Epithelial cell of prostate (primary cell): ENCODE data around the gene SEPHS1.
"Not testable (repeated sequence)": the region's sequence is repeated elsewhere in the genome, so short reads cannot be mapped to it uniquely, and the experiment has no call there.

Experiments used
- DNase-seq: peaks from one replicate; pipeline ENCODE4 v3.0.0-alpha.2; 2011; ENCODE audit warnings: low read depth, low spot score
- H3K27ac ChIP-seq: fragments of 450-650 bp; 2 replicates; pipeline ENCODE4 v1.5.1; 2017; ENCODE audit warnings: mild to moderate bottlenecking

The SEPHS1 gene, protein sequence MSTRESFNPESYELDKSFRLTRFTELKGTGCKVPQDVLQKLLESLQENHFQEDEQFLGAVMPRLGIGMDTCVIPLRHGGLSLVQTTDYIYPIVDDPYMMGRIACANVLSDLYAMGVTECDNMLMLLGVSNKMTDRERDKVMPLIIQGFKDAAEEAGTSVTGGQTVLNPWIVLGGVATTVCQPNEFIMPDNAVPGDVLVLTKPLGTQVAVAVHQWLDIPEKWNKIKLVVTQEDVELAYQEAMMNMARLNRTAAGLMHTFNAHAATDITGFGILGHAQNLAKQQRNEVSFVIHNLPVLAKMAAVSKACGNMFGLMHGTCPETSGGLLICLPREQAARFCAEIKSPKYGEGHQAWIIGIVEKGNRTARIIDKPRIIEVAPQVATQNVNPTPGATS

DNA sequence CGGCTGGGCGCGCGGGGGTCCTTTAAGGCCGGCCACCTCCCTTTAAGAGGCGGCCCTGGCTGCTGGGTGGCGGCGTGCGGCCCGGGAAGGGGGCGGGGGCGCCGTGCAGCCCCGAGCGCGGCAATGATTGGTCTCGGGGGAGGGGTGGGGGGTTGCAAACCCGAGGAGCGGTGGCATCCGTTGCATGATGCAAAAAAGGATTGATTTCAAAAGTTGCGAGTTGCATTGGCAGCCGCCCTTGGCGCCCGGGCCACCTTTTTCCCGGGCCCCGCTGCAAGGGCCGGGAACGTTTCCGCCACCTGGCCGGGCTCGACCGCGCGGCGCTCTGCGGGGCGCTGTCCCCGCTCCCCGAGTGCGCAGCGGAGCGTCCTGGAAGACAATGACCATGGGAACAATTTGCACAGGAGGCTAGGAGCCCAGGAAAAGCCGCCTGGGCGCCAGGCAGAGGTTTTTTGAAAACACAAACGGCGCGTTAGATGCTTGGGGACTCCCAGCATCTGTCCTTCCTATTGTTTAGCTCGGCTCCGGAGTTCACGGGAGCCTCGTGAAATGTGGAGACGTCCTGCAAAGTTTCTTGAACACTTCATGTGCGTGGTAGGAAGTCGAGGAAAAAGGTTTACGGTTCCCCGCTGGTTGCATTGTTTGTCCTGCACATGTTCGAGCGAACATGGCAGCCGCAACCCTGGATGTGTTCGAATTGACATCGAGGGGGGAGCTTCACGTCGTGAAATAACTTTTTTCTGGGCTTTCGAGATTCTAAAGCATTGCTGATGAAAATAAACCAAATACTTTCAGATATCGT, at the start of gene SEPHS1:
TSS of gene SEPHS1 (minus strand) at position 78 of the 802 bp plus-strand sequence. CDS start 3,343 bp downstream, outside the sequence.
- no peak for DNase-seq
- H3K27ac ChIP-seq, result peak within 1 kb of the TSS; percentile 88

DNA sequence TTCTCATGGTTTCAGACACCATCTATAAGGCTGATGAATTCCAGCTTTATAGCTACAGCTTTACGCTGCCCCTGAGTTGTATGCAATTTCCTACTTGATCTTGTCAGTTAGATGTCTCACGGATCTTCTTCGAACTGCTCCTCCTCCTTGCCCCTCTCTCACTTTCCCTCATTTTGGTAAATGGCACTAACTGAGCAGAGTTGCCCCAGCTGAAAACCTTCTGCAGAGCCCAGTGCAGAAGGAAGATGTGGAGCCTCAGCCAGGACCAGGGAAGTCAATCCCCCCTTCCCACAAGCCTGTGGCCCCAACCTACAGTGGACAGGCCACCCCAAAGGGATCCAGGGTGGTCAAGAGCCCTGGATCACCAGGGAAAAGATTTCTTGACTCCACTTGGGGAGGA, 49.0 kb upstream of the SEPHS1 start:
- no peak overlapping the region for H3K27ac ChIP-seq
- DNase-seq, result no peak

DNA sequence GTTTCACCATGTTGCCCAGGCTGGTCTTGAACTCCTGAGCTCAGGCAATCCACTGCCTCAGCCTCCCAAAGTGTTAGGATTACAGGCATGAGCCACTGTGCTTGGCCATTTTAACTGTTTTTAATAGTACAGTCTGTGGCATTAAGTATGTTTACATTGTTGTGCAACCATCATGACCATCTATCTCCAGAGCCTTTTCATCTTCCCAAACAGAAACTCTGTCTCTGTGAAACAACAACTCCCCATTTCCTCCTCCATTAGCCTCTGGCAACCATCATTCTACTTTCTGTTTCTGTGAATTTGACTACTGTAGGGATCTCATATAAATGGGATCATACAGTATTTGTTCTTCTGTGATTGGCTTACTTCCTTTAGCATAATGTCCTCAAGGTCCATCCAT, 48.3 kb upstream of the SEPHS1 start:
- H3K27ac ChIP-seq, result no peak overlapping the region
- peak; percentile 24 for DNase-seq

DNA sequence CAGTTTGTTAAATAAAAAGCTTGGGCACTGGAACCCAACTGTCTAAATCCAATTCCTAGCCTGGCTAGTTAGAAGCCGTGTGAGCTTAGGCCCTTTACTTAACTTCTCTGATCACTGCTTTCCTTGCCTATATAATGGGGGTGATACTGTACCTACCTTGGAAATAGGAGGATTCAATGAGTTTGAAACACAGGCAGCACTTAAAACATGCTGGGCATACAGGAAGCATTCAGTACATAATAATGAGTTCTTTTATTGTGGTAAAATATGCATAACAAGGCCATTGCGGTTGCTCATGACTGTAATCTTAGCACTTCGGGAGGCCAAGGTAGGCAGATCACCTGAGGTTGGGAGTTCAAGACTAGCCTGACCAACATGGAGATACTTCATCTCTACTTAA, 47.4 kb upstream of the SEPHS1 start:
- H3K27ac ChIP-seq, result no peak overlapping the region
- no peak for DNase-seq

DNA sequence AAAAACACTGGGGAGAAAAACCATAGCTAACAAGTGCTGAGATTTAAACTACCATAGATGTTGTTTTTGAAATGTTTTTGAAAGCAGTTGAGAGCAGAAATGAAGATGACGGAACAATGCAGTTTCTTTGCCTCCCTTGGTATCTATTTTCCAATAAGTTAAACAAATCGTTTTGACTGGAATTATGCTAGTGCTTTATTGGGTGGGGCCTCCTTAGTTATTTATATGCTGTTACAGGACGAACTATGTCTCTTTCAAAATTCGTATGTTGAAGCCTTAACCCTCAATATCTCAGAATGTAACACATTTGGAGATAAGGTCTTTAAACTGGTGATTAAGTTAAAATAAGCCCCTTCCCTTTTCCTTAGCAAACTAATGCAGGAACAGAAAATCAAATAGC, 45.5 kb upstream of the SEPHS1 start:
- no peak overlapping the region for H3K27ac ChIP-seq
- no peak for DNase-seq

DNA sequence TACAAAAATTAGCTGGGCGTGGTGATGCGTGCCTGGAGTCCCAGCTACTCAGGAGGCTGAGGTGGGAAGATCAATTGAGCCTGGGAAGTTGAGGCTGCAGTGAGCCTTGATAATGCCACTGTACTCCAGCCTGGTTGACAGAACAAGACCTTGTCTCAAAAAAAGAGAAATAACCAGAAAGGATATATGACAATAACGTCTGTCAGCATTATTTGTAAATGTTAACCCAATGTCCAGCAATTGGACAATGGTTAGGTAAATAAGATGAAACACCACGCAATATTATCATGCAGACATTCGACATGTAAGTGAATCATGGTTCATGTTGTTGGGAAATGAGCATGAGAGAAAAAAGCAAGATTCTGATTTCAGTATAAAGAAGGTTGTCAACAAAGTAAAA, 44.6 kb upstream of the SEPHS1 start:
- H3K27ac ChIP-seq, result no peak overlapping the region
- DNase-seq, result no peak

DNA sequence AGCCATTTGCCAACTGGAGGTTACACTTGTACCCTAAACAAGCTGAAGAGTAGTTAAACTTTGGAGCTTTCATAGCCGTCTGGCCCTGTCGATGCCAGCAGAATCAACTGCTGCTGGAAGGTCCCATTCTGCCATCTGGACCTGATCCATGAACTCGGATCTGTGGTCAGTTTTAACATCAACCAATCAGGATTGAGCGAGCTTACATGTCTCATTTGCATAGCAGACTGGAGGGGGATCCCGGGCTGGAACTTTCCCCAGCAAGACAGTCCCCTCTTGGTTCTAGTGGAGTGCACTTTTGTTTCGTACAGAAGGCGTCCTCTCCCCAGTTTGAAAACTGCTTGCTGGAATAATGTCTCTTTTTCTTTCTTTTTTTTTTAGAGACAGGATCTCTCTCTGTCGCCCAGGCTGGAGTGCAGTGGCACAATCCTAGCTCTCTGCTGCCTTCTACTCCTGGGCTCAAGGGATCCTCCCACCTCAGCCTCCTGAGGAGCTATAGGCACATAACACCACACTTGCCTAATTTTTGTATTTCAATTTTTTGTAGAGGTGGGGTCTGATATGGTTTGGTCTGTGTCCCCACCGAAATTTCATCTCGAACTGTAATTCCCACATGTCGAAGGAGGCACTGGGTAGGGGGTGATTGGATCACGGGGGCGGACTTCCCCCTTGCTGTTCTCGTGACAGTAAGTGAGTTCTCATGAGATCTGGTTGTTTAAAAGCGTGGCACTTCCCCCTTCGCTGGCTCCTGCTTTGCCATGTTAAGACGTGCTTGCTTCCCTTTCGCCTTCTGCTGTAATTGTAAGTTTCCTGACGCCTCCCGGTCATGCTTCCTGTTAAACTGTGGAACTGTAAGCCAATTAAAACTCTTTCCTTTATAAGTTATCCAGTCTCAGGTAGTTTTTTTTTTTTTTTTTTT, 42.8 kb upstream of the SEPHS1 start:
- no peak overlapping the region for H3K27ac ChIP-seq
- no peak for DNase-seq

DNA sequence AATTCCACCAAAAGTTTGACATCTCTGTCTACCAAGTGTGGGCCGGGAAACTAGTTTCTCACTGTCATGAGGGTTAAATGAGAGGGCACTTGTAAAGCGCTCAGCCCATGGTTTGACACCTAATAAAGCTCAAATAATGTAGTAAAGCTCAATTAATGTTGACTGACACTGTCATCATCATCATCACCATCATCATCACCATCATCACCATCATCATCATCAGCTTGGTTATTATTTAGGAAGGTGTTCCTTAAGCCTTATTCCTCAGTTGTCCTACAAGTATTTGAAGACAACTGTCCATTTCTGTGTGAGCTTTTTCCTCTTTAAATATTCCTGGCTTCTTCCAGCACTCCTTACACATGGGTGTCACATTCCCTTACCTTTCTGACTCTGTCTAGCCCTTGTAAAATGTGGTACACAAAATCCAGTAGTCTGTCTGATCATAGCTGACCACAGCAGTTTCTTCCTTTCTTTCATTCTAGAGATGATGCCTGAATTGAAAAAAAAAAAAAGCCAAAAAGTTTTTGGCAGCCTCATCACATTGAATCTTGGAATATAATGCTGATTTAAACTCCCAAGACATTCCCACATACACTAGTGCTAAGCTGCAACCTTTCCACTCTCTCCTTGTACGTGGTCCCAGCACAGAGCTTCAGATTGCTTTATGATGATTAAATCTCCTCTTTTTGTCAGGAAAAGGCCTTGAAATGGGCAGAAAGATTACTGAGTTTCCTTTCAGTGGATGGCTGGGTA, 40.6 kb upstream of the SEPHS1 start:
- DNase-seq, result no peak
- H3K27ac ChIP-seq, result no peak overlapping the region

DNA sequence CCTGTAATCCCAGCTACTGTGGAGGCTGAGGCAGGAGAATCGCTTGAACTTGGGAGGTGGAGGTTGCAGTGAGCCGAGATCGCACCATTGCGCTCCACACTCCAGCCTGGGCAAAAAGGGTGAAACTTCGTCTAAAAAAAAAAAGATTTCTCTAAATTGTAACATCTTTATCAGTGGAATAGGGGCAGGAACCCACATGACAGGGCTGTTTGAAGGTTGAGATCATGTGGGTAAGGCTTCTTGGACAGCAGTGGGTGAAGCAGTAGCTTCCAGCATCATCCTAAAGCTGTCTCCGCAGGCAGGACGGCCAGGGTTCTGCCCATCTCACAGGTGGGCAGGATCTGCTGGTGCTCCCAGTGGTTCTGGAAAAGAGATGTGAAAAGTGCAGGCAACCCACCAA, 37.9 kb upstream of the SEPHS1 start:
- no peak for DNase-seq
- H3K27ac ChIP-seq, result no peak overlapping the region

DNA sequence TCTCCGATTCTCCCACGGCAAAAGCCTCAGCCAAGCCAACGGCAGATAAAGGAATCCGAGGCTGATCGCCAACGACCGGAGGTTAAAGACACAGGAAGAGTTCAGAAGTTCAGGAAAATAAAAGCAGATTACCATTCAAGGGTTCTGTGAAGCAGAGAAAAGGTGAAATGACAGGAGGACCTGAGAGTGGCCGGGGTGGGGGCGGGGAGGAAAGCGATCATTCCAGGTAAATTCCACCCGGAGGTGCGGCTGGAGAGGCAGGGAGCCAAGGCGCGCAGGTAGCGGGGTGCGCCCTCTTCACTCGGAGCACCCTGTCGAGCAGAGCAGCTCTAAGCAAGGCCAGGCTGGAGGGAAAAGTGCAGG, 35.3 kb upstream of the SEPHS1 start:
- H3K27ac ChIP-seq, result peak overlapping the region; percentile 48
- no peak for DNase-seq

DNA sequence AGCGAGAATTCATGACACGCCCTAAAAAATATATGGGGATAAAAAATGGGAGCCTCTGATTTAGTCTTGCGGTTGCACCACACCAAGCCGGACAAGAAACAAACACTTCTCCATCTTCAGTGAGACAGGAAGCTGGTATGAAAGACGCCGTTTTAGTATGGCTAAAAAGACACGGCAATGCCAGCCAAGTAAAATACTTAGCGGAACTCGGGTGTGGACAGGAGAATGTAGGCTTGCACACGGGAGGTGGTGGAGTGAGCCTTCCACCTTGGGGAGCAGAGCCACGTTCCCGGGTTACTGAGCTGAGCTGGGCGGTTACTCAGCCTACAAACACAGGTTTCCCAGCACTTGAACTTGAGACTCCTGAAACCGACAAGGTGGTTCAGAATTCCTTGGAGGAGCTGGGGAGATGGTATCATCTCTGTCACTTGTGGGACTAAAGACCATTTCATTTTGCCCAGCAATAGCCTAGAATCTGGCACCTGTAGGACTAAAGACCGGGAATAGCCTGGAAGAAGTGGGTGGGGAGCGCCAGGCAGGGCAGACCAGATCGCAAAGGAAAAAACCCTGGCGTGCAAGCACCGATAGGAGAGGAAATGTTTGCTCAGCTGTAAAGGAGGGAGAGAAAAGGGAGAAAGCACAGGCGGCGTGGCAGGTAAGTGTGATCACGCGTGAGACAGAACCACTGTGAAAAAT, 34.8 kb upstream of the SEPHS1 start:
- no peak for DNase-seq
- H3K27ac ChIP-seq, result peak overlapping the region; percentile 48

DNA sequence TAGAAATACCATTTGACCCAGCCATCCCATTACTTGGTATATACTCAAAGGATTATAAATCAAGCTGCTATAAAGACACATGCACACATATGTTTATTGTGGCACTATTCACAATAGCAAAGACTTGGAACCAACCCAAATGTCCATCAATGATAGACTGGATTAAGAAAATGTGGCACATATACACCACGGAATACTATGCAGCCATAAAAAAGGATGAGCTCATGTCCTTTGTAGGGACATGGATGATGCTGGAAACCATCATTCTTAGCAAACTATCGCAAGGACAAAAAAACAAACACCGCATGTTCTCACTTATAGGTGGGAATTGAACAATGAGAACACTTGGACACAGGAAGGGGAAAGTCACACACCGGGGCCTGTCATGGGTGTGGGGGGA, 31.0 kb upstream of the SEPHS1 start:
- not testable (repeated sequence) for H3K27ac ChIP-seq, DNase-seq

DNA sequence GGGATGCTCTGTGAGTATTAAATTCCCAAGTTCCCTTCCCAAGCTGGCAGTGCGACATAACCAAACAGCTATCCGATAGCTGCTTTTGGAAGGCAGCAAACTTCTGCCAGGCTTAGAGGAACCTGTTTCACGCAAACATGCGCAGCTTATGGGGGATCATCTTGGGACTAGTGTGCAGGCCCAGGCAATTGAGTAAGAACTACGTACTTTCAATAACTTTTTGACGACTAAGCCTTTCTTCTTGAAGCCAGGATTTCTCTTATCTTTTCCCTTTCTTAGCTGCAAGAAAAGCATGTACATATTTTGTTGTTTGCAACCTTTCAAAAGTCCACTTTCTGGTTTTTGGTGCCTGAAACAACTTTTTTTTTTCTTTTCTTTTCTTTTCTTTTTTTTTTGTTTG, 28.7 kb upstream of the SEPHS1 start:
- no peak for DNase-seq
- H3K27ac ChIP-seq, result no peak overlapping the region

DNA sequence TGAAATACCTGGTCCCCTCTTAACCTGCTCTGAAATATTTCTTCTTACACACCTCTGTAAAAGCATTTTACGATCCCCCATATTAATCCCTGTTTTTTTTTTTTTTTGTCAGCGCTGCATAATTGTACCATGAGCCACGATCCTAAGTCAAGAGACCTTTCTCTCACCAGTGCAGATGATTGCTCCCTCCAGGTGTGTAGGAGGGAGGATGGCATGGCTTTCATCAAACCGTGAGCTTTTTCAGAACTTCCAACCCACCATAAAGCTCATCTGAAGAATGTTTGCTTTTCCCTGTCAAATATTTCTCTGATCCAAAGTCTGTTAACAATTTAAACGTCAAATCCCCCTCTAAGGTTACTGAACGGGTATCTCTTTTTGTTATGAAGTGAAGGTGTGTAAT, 28.2 kb upstream of the SEPHS1 start:
- H3K27ac ChIP-seq, result no peak overlapping the region
- no peak for DNase-seq

DNA sequence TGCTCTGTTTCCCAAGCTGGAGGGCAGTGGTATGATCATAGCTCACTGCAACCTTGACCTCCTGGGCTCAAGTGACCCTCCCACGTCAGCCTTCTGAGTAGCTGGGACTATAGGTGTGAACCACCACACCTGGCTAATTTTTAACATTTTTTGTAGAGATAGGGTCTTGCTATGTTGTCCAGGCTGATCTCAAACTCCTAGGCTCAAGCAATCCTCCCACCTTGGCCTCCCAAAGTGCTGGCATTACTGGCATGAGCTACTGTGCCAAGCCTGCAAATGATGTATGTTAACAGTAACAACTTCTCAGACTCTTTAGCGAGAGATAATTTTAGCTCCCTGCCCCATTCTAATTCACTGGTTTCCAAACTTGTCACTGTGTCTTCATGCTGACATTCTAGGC, 27.7 kb upstream of the SEPHS1 start:
- no peak for DNase-seq

DNA sequence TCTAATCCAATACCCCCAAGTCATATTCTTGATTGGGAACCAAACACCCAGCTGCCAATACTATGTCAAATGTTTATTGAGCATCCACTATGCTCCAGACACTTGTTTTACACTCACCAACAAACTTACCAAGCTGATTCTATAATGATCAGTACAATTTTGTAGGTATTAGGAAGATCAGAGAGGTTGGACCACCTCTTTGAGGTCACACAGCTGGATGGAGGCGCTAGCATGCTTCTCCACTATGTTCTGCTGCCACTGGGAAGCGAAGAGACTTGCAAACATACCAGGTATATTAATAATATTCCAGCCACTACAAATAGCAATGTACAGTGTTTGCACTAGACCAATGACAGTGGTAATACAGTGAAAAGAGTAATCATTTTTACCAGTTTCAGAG, 25.6 kb upstream of the SEPHS1 start:
- no peak for DNase-seq
- no peak overlapping the region for H3K27ac ChIP-seq

More for the DNA sequence above, 27.7 kb upstream of the SEPHS1 start:
- no peak overlapping the region for H3K27ac ChIP-seq

DNA sequence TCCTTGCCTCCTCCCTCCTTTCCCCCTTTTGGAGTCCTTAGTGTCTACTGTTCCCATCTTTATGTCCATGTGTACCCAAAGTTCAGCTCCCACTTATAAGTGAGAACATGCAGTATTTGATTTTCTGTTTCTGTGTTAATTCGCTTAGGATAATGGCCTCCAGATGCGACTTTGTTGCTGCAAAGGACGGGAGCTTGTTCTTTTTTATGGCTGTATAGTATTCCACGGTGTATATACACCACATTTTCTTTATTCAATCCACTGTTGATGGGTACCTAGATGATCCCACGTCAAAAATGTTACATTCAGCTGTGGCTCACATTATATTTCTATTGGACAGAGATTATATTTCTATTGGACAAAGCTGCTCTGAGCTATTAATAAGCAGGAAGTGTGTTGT, 24.4 kb upstream of the SEPHS1 start:
- DNase-seq, result no peak
- no peak overlapping the region for H3K27ac ChIP-seq

DNA sequence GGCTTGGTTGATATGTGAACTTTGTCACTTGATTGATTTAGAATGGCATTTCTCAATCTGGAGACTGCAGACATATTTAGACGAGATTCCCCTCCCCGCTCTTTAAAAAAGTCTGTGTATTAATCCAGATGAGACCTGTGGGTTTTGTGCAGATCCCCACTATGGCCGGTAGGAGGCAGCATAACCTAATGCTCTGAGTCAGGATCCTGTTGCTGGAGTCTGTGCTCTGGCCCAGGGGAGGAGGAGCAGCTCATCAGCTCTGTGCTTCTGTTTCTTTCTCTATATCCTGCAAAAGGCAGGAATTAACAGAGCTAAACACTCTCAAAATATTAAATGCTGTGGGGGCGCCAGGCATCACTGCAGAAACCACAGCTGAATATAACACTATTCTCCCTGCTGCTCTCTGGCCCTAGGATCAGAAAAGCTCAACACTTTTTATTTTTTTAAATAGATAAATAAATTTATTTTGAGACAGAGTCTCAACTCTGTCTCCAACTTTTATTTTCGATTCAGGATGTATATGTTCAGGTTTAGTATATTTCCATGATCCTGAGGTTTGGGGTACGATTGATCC, 23.9 kb upstream of the SEPHS1 start:
- peak; percentile 37 for DNase-seq
- H3K27ac ChIP-seq, result no peak overlapping the region

DNA sequence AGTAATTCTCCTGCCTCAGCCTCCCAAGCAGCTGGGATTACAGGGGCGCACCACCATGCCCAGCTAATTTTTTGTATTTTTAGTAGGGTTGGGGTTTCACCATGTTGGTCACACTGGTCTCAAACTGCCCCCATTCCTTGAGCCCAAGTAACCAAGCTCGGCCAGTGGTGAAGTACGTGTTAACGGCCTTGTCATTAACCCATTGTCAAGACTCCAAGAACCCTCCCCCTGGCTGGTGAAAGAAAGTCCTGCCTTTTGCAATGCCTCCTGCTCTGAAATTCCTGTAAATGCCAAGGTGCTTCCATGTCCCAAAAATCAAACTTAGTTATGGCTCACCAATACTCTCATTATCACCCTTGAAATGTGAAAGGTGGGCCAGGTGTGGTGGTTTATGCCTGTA, 18.8 kb upstream of the SEPHS1 start:
- H3K27ac ChIP-seq, result no peak overlapping the region
- no peak for DNase-seq
